Heart left ventricle (tissue), 13 donors: ENCODE results near the gene BRF1.

Experiments used
- CTCF ChIP-seq, 12 donors: fragments of 200-600 bp; sonication (generic) in 4 of 12; IDR thresholded peaks; one replicate each; pipeline versions ENCODE4 v1.5.0 to v1.8.0; 2018 to 2022; ENCODE audit warnings: antibody characterized with exemption in 12 of 12, mild to moderate bottlenecking in 5 of 12
- POLR2A ChIP-seq, 2 donors: fragments of 450-650 bp; IDR thresholded peaks; one replicate each; pipeline ENCODE4 v1.6.1; 2017; ENCODE audit warnings: antibody characterized with exemption in 2 of 2, mild to moderate bottlenecking in 2 of 2, moderate library complexity in 2 of 2
- donor health status: ischemic (EF 13 %, LVEDD 7.1; RV severe dilation, severe dysfunction).
- donor health status: DM: no; HTN: yes; CAD: no.
- donor health status: DM: no; HTN: no; CAD: no.
- donor health status: ischemic (EF 25% LVEDD 6.9; RV normal size, moderate dysfunction).
- donor health status: ischemic (EF 25% LVEDD 5.7; RV mildly dilated, moderate dysfunction).
- donor health status: ischemic (EF 35%, LVEDD 5.7; RV mildly dilated, moderate dysfunction).
- donor health status: nonischemic (EF 11% LVEDD 7.7; RV severe dilation, severe dysfunction).
- donor health status: DM: yes; HTN: yes; CAD: no.
- donor health status: PGD.
- donor health status: ischemic (EF 29% LVEDD 5.4; RV normal size, mild dysfunction).
- donor health status: nonischemic (EF 23%, LVEDD 6.1; RV moderate dilation, normal function).

GRCh38 chr14:105179191-105179590 is 121.6 kb downstream of the BRF1 start:
- TF ChIP-seq POLR2A (IDR thresholded peaks at IDR 0.05) (no peak), CTCF (IDR thresholded peaks at IDR 0.05) (no peak)
